ENCODE results near the gene NPHP4. TPM values are rescaled to one million over a fixed set of nuclear protein-coding genes. Genes with fewer than 3 reads are reported as not detected.
"Not testable (repeated sequence)": the region's sequence is repeated elsewhere in the genome, so short reads cannot be mapped to it uniquely, and the experiment has no call there.

NPHP4 gene
- total RNA-seq, 2 experiments from 2014 or later, result 11.4 to 12.6 TPM

- Mint-ChIP-seq H3K36me3 (peaks cover 13% of the 10 kb centered on the region), H3K4me1 (no peaks in the 10 kb centered on the region), H3K9me3 (no peaks in the 10 kb centered on the region), H3K27ac (no peak overlapping the region), H3K4me3 (no peak overlapping the region), H3K27me3 (no peaks in the 10 kb centered on the region)
- DNase-seq, result no peak
Observed at GRCh38 chr1:5895446-5896406, 96.5 kb downstream of the NPHP4 start.

- not testable (repeated sequence) for H3K4me1 Mint-ChIP-seq, H3K27me3 Mint-ChIP-seq, DNase-seq, H3K4me3 Mint-ChIP-seq, H3K27ac Mint-ChIP-seq, H3K9me3 Mint-ChIP-seq
- peaks cover 13% of the 10 kb centered on the region for H3K36me3 Mint-ChIP-seq
Observed at GRCh38 chr1:5893699-5894278, 98.4 kb downstream of the NPHP4 start.

- Mint-ChIP-seq H3K9me3 (no peaks in the 10 kb centered on the region), H3K4me3 (no peak overlapping the region), H3K36me3 (peaks cover 11% of the 10 kb centered on the region), H3K27me3 (no peaks in the 10 kb centered on the region), H3K27ac (no peak overlapping the region), H3K4me1 (no peaks in the 10 kb centered on the region)
- DNase-seq, result no peak
Observed at GRCh38 chr1:5892329-5892728, 99.9 kb downstream of the NPHP4 start.

- no peak for DNase-seq
- no peaks in the 10 kb centered on the region for H3K9me3 Mint-ChIP-seq
- no peaks in the 10 kb centered on the region for H3K4me1 Mint-ChIP-seq
- H3K36me3 Mint-ChIP-seq, result peaks cover 11% of the 10 kb centered on the region
- H3K27me3 Mint-ChIP-seq, result no peaks in the 10 kb centered on the region
- H3K4me3 Mint-ChIP-seq, result no peak overlapping the region
- H3K27ac Mint-ChIP-seq, result no peak overlapping the region
Observed at GRCh38 chr1:5891736-5892135, 100.5 kb downstream of the NPHP4 start.

GRCh38 chr1:5891137-5891536 is 101.1 kb downstream of the NPHP4 start:
- Mint-ChIP-seq H3K9me3 (no peaks in the 10 kb centered on the region), H3K36me3 (peaks cover 11% of the 10 kb centered on the region)

GRCh38 chr1:5890346-5891106 is 101.7 kb downstream of the NPHP4 start:
- H3K27ac Mint-ChIP-seq, result no peak overlapping the region
- no peak overlapping the region for H3K4me3 Mint-ChIP-seq
- no peaks in the 10 kb centered on the region for H3K4me1 Mint-ChIP-seq
- no peak for DNase-seq
- peaks cover 8% of the 10 kb centered on the region for H3K36me3 Mint-ChIP-seq
- H3K9me3 Mint-ChIP-seq, result no peaks in the 10 kb centered on the region
- H3K27me3 Mint-ChIP-seq, result no peaks in the 10 kb centered on the region

More at GRCh38 chr1:5891137-5891536, 101.1 kb downstream of the NPHP4 start:
- DNase-seq, result no peak
- Mint-ChIP-seq H3K27ac (no peak overlapping the region), H3K27me3 (no peaks in the 10 kb centered on the region), H3K4me1 (no peaks in the 10 kb centered on the region), H3K4me3 (no peak overlapping the region)

- no peaks in the 10 kb centered on the region for H3K4me1 Mint-ChIP-seq
- no peak overlapping the region for H3K4me3 Mint-ChIP-seq
- H3K36me3 Mint-ChIP-seq, result peaks cover 5% of the 10 kb centered on the region
- H3K27me3 Mint-ChIP-seq, result no peaks in the 10 kb centered on the region
- no peak for DNase-seq
- H3K27ac Mint-ChIP-seq, result no peak overlapping the region
- H3K9me3 Mint-ChIP-seq, result no peaks in the 10 kb centered on the region
Observed at GRCh38 chr1:5889901-5890300, 102.3 kb downstream of the NPHP4 start.

- H3K4me1 Mint-ChIP-seq, result no peaks in the 10 kb centered on the region
- H3K27me3 Mint-ChIP-seq, result no peaks in the 10 kb centered on the region
- DNase-seq, result no peak
- H3K4me3 Mint-ChIP-seq, result no peak overlapping the region
- no peaks in the 10 kb centered on the region for H3K9me3 Mint-ChIP-seq
- H3K27ac Mint-ChIP-seq, result no peak overlapping the region
- peaks cover under 1% of the 10 kb centered on the region for H3K36me3 Mint-ChIP-seq
Observed at GRCh38 chr1:5889462-5889861, 102.8 kb downstream of the NPHP4 start.

- Mint-ChIP-seq H3K9me3 (no peaks in the 10 kb centered on the region), H3K27me3 (no peaks in the 10 kb centered on the region), H3K4me1 (no peaks in the 10 kb centered on the region), H3K4me3 (no peak overlapping the region), H3K36me3 (no peaks in the 10 kb centered on the region), H3K27ac (no peak overlapping the region)
- DNase-seq, result no peak
Observed at GRCh38 chr1:5888606-5889211, 103.5 kb downstream of the NPHP4 start.

GRCh38 chr1:5887971-5888361 is 104.3 kb downstream of the NPHP4 start:
- no peaks in the 10 kb centered on the region for H3K9me3 Mint-ChIP-seq
- no peaks in the 10 kb centered on the region for H3K36me3 Mint-ChIP-seq
- H3K4me3 Mint-ChIP-seq, result no peak overlapping the region
- no peaks in the 10 kb centered on the region for H3K4me1 Mint-ChIP-seq
- DNase-seq, result no peak
- H3K27me3 Mint-ChIP-seq, result no peaks in the 10 kb centered on the region
- H3K27ac Mint-ChIP-seq, result no peak overlapping the region

- no peak overlapping the region for H3K4me3 Mint-ChIP-seq
Observed at GRCh38 chr1:5887349-5887970, 104.8 kb downstream of the NPHP4 start.

GRCh38 chr1:5886541-5887348 is 105.5 kb downstream of the NPHP4 start:
- Mint-ChIP-seq H3K27me3 (no peaks in the 10 kb centered on the region), H3K4me3 (no peak overlapping the region), H3K36me3 (no peaks in the 10 kb centered on the region), H3K9me3 (no peaks in the 10 kb centered on the region), H3K4me1 (no peaks in the 10 kb centered on the region), H3K27ac (no peak overlapping the region)
- DNase-seq, result no peak

More at GRCh38 chr1:5887349-5887970, 104.8 kb downstream of the NPHP4 start:
- DNase-seq, result no peak
- H3K27me3 Mint-ChIP-seq, result no peaks in the 10 kb centered on the region
- H3K27ac Mint-ChIP-seq, result no peak overlapping the region
- no peaks in the 10 kb centered on the region for H3K9me3 Mint-ChIP-seq
- no peaks in the 10 kb centered on the region for H3K4me1 Mint-ChIP-seq
- no peaks in the 10 kb centered on the region for H3K36me3 Mint-ChIP-seq

GRCh38 chr1:5886140-5886483 is 106.1 kb downstream of the NPHP4 start:
- DNase-seq, result no peak
- no peaks in the 10 kb centered on the region for H3K4me1 Mint-ChIP-seq
- no peaks in the 10 kb centered on the region for H3K9me3 Mint-ChIP-seq
- no peaks in the 10 kb centered on the region for H3K27me3 Mint-ChIP-seq
- H3K4me3 Mint-ChIP-seq, result no peak overlapping the region
- H3K27ac Mint-ChIP-seq, result no peak overlapping the region
- H3K36me3 Mint-ChIP-seq, result peaks cover under 1% of the 10 kb centered on the region

All from activated naive CD8-positive, alpha-beta T cell treated with anti-CD3 and anti-CD28 coated beads for 36 hours (primary cell).